Suppressor macrophage treated with lipopolysaccharide for 4 hours (primary cell): Measurements from ENCODE around the gene MOBP.

Experiments
- DNase-seq: peaks from one replicate; pipeline ENCODE4 v3.0.0-alpha.2; 2020

The MOBP gene

DNA sequence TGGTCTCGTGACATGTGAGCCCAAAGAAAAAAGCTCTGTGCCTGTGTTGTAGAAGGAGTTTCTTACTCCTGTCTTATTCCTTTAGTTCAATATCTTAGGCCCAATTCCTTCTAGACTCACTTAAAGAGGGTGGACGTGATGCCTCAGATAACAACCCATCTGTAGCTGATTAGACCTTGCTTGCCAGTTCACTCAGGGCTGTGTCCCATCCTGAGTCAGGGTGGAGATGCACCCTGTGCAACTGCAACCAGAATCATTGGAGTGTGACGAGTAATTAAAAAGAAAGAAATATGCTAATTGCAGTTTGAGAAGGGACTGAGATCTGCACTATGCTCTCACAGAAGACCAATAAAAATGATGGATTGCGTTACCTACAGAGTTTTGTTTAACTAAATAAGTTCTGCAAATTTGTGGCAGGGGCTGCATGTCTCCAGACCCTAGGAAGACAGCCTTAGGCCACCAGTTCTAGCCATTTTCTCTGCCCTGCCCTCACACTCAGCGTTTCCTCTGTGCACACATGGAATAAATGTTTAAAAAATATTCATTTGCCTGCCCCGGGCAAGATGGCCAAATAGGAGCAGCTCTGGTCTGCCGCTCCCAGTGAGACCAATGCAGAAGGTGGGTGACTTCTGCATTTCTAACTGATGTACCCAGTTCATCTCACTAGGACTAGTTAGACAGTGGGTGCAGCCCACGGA is 83.0 kb downstream of the MOBP start:
- no peak for DNase-seq
